ENCODE measurements around the gene CREB3. TPM values are rescaled to one million over a fixed set of nuclear protein-coding genes. Genes with fewer than 3 reads are reported as not detected.

The CREB3 gene
- total RNA-seq, 1 experiment from 2014 or later: 27.3 TPM

- no peak overlapping the region for H2BK12ac ChIP-seq (ENCODE audit: insufficient read length, low read depth, low read length)
- no peak overlapping the region for H2BK120ac ChIP-seq (ENCODE audit: low read depth, low read length, poor library complexity, severe bottlenecking)
- H3K23ac ChIP-seq (ENCODE audit: insufficient read length, low read depth, low read length): no peak overlapping the region
- no peak overlapping the region for H4K8ac ChIP-seq (replicated peaks; ENCODE audit: insufficient read length, low read depth, low read length)
- H2BK15ac ChIP-seq (ENCODE audit: low read depth, low read length): no peak overlapping the region
- H3K4me1 ChIP-seq (ENCODE audit: insufficient read depth, low read length): no peaks in the 10 kb centered on the region
- H2BK20ac ChIP-seq (ENCODE audit: low read depth, low read length, poor library complexity, severe bottlenecking): no peak overlapping the region
- Mint-ChIP-seq H3K27ac (no peak overlapping the region), H3K27me3 (ENCODE audit: low read depth) (no peaks in the 10 kb centered on the region), H3K36me3 (ENCODE audit: insufficient read depth in 1 of 3, low read depth in 3 of 3) (peaks cover 19 to 37% (median 36%) of the 10 kb centered on the region in 3 experiments; a peak in 6 of 7 replicates), H3K9me3 (no peaks in the 10 kb centered on the region), H3K4me1 (peaks cover 18 to 19% of the 10 kb centered on the region in 2 experiments), H3K4me3 (no peak overlapping the region)
- no peaks in the 10 kb centered on the region for H3K27me3 ChIP-seq (ENCODE audit: insufficient read depth, low read length)
- H3K79me2 ChIP-seq (ENCODE audit: insufficient read depth, low read length): peaks cover under 1% of the 10 kb centered on the region; the same call in 1 of the 2 replicates
- peaks cover 6% of the 10 kb centered on the region for H3K23me2 ChIP-seq (ENCODE audit: insufficient read length, low read depth, low read length, poor library complexity, severe bottlenecking)
- H2AK5ac ChIP-seq (ENCODE audit: insufficient read length, low read length): no peak overlapping the region
- no peak overlapping the region for H3T11ph ChIP-seq (ENCODE audit: low read length)
- H2BK5ac ChIP-seq (ENCODE audit: insufficient read length, low read length): no peak overlapping the region
- no peaks in the 10 kb centered on the region for H4K20me1 ChIP-seq (ENCODE audit: control insufficient read depth, insufficient read depth, insufficient read length)
- H3K14ac ChIP-seq (ENCODE audit: insufficient read depth, low read length): no peak overlapping the region
- H3K56ac ChIP-seq (ENCODE audit: insufficient read length, low read depth, low read length): no peak overlapping the region
- no peak overlapping the region for H3K4ac ChIP-seq (ENCODE audit: low read depth, low read length)
- no peak overlapping the region for H2AFZ ChIP-seq (ENCODE audit: low read length)
- H3K9ac ChIP-seq (ENCODE audit: extremely low read depth, insufficient read length, low read length): no peak overlapping the region
- H3K18ac ChIP-seq (ENCODE audit: insufficient read length, low read depth, low read length): no peak overlapping the region
- H3K27ac ChIP-seq (ENCODE audit: insufficient read length, low read depth, low read length): no peak overlapping the region
- no peaks in the 10 kb centered on the region for H3K9me3 ChIP-seq (ENCODE audit: control insufficient read depth, low read depth, low read length)
- H4K91ac ChIP-seq (ENCODE audit: insufficient read length, low read depth, low read length): no peak overlapping the region
- TF ChIP-seq CTCF (conservative IDR thresholded peaks at IDR 0.05): no peak
- no CpG with 5 or more reads among the region's 5 CpGs for WGBS (ENCODE audit: extremely low coverage, insufficient read length, low lambda C conversion rate)
- no peak overlapping the region for H3K4me2 ChIP-seq (ENCODE audit: insufficient read depth, insufficient read length, low read length)
- DNase-seq: no peak
- H4K5ac ChIP-seq (ENCODE audit: insufficient read length, low read depth, low read length): no peak overlapping the region
- H3K79me1 ChIP-seq (ENCODE audit: insufficient read depth, low read depth, low read length, poor library complexity, severe bottlenecking): peaks cover 5% of the 10 kb centered on the region
Observed at GRCh38 chr9:35753466-35753865, 21.0 kb downstream of the CREB3 start.

All from H9 (cell line).